ENCODE measurements around the gene SIAH1.

- TF ChIP-seq CTCF (IDR thresholded peaks at IDR 0.05) (no peak), POLR2AphosphoS5 (IDR thresholded peaks at IDR 0.05) (no peak), POLR2A (IDR thresholded peaks at IDR 0.05) (no peak), EP300 (IDR thresholded peaks at IDR 0.05) (no peak)
Measured at GRCh38 chr16:48373258-48374029, 11.8 kb downstream of the SIAH1 start.

Measured in stomach (tissue), 4 donors.